ENCODE measurements around the gene HS3ST4. TPM values are rescaled to one million over a fixed set of nuclear protein-coding genes. Genes with fewer than 3 reads are reported as not detected.

Gene HS3ST4
- total RNA-seq, 1 donor from 2014 or later, result 3.6 TPM

DNA sequence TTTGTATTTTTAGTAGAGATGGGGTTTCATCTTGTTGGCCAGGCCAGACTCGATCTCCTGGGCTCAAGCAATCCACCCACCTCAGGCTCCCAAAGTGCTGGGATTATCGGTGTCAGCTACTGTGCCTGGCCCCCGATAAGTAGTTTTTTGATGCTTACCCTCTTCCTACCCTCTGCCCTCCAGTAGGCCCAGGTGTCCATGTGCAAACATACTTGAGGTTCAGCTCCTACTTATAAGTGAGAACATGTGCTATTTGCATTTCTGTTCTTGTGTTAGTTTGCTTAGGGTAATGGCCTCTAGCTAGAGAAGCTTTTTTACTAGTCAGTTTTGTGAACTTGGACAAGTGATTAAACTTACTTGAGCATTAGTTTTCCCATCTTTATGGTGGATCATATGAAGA is 136.8 kb downstream of the HS3ST4 start:
- no peaks in the 10 kb centered on the region for H3K27me3 Mint-ChIP-seq
- H3K4me3 Mint-ChIP-seq, result no peak overlapping the region
- H3K9me3 Mint-ChIP-seq, result no peaks in the 10 kb centered on the region
- no peak overlapping the region for H3K27ac Mint-ChIP-seq
- no peak for DNase-seq (ENCODE audit: extremely low spot score, unreplicated experiment)
- no peak for TF ChIP-seq CTCF (conservative IDR thresholded peaks at IDR 0.05)
- H3K36me3 Mint-ChIP-seq, result no peaks in the 10 kb centered on the region
- H3K4me1 Mint-ChIP-seq (ENCODE audit: unreplicated experiment), result no peaks in the 10 kb centered on the region

- no peak for TF ChIP-seq CTCF (conservative IDR thresholded peaks at IDR 0.05)
- no peaks in the 10 kb centered on the region for H3K27me3 Mint-ChIP-seq
- no peaks in the 10 kb centered on the region for H3K36me3 Mint-ChIP-seq
- no peaks in the 10 kb centered on the region for H3K4me1 Mint-ChIP-seq (ENCODE audit: unreplicated experiment)
- H3K9me3 Mint-ChIP-seq, result no peaks in the 10 kb centered on the region
- no peak for DNase-seq (ENCODE audit: extremely low spot score, unreplicated experiment)
- H3K27ac Mint-ChIP-seq, result no peak overlapping the region
- H3K4me3 Mint-ChIP-seq, result no peak overlapping the region
Measured at GRCh38 chr16:25832291-25832690, 140.5 kb downstream of the HS3ST4 start.

GRCh38 chr16:25834101-25834500 is 142.3 kb downstream of the HS3ST4 start:
- no peak overlapping the region for H3K27ac Mint-ChIP-seq
- no peak overlapping the region for H3K4me3 Mint-ChIP-seq
- H3K27me3 Mint-ChIP-seq, result no peaks in the 10 kb centered on the region
- no peak for TF ChIP-seq CTCF (conservative IDR thresholded peaks at IDR 0.05)
- H3K4me1 Mint-ChIP-seq (ENCODE audit: unreplicated experiment), result no peaks in the 10 kb centered on the region
- H3K36me3 Mint-ChIP-seq, result no peaks in the 10 kb centered on the region
- no peak for DNase-seq (ENCODE audit: extremely low spot score, unreplicated experiment)
- H3K9me3 Mint-ChIP-seq, result no peaks in the 10 kb centered on the region

- no peak overlapping the region for H3K4me3 Mint-ChIP-seq
- H3K36me3 Mint-ChIP-seq, result no peaks in the 10 kb centered on the region
- H3K27me3 Mint-ChIP-seq, result no peaks in the 10 kb centered on the region
- no peak for DNase-seq (ENCODE audit: extremely low spot score, unreplicated experiment)
- no peak for TF ChIP-seq CTCF (conservative IDR thresholded peaks at IDR 0.05)
- no peak overlapping the region for H3K27ac Mint-ChIP-seq
- no peaks in the 10 kb centered on the region for H3K9me3 Mint-ChIP-seq
- no peaks in the 10 kb centered on the region for H3K4me1 Mint-ChIP-seq (ENCODE audit: unreplicated experiment)
Measured at GRCh38 chr16:25835126-25835525, 143.4 kb downstream of the HS3ST4 start.

- no peaks in the 10 kb centered on the region for H3K36me3 Mint-ChIP-seq
Measured at GRCh38 chr16:25838724-25839186, 147.0 kb downstream of the HS3ST4 start.

More at GRCh38 chr16:25838724-25839186, 147.0 kb downstream of the HS3ST4 start:
- H3K9me3 Mint-ChIP-seq, result no peaks in the 10 kb centered on the region
- no peak for DNase-seq (ENCODE audit: extremely low spot score, unreplicated experiment)
- no peaks in the 10 kb centered on the region for H3K4me1 Mint-ChIP-seq (ENCODE audit: unreplicated experiment)
- no peaks in the 10 kb centered on the region for H3K27me3 Mint-ChIP-seq
- no peak overlapping the region for H3K27ac Mint-ChIP-seq
- peak; percentile 92 for TF ChIP-seq CTCF (conservative IDR thresholded peaks at IDR 0.05)
- H3K4me3 Mint-ChIP-seq, result peak overlapping the region; percentile 68

Data from type B pancreatic cell (in vitro differentiated cells).